A549 (cell line): Measurements from ENCODE around the gene TESK2. TPM values are rescaled to one million over a fixed set of nuclear protein-coding genes. Genes with fewer than 3 reads are reported as not detected.

ENCODE experiments used
- ATAC-seq, 2 experiments: fragments of 200-7000 bp in 1 of 2; fragments of >200 bp in 1 of 2; cut with Nextera tagmentation in 1 of 2; cut with Tn5 transposase in 1 of 2; 3 replicates each; pipeline versions ENCODE4 v1.8.0 to v1.9.1; 2018 to 2020; ENCODE audit warnings: mild to moderate bottlenecking in 1 of 2, moderate library complexity in 1 of 2
- CTCF ChIA-PET: fragments of 300-600 bp; sonication (Branson Sonifier 250); formaldehyde crosslinking; extraction: SDS; loops from one replicate; lab custom pipeline; 2021; ENCODE audit warnings: antibody characterized with exemption, inconsistent platforms; lab: Yijun Ruan, JAX
- POLR2A ChIA-PET: fragments of 350-600 bp; formaldehyde crosslinking; extraction: SDS; loops from one replicate; lab custom pipeline; 2021; ENCODE audit warnings: antibody characterized with exemption, inconsistent platforms; lab: Yijun Ruan, JAX
- DNase-seq, 2 experiments: peaks; one replicate each; pipeline versions ENCODE4 v3.0.0 to v3.0.0-alpha.2; 2011 to 2016; ENCODE audit warnings: low read depth in 1 of 2, low spot score in 1 of 2
- FAIRE-seq: peaks from 2 replicates; lab custom pipeline; 2011; peaks lifted over from hg19 to GRCh38; lab: Jason Lieb, UNC
- H3K27ac ChIP-seq, 2 experiments: fragments of >200 bp; sonication (Bioruptor Twin); formaldehyde crosslinking; 3 replicates each; pipeline ENCODE4 v1.5.1; 2016 to 2017
- H3K4me1 ChIP-seq: fragments of >200 bp; sonication (Bioruptor Twin); formaldehyde crosslinking; 3 replicates; pipeline ENCODE4 v1.6.1; 2016
- H3K4me2 ChIP-seq: fragments of >200 bp; sonication (Bioruptor Twin); formaldehyde crosslinking; 3 replicates; pipeline ENCODE4 v1.6.1; 2016
- H3K4me3 ChIP-seq: fragments of >200 bp; sonication (Bioruptor Twin); formaldehyde crosslinking; 3 replicates; pipeline ENCODE4 v1.5.1; 2016
- H3K9me3 ChIP-seq: fragments of >200 bp; sonication (Bioruptor Twin); formaldehyde crosslinking; 3 replicates; pipeline ENCODE4 v1.6.1; 2016
- BHLHE40 ChIP-seq: IDR thresholded peaks from 2 replicates; pipeline ENCODE4 v1.6.1; 2012; ENCODE audit warnings: low read depth, low read length, inconsistent platforms
- CBX8 ChIP-seq: fragments of 200-600 bp; sonication (generic); IDR thresholded peaks from 2 replicates; pipeline ENCODE4 v1.6.1; 2016
- E2F6 ChIP-seq: IDR thresholded peaks from 2 replicates; pipeline ENCODE4 v1.6.1; 2012; ENCODE audit warnings: low read depth, borderline replicate concordance
- EHMT2 ChIP-seq: fragments of 200-600 bp; sonication (generic); IDR thresholded peaks from 2 replicates; pipeline ENCODE4 v1.6.1; 2016; ENCODE audit warnings: antibody characterized with exemption, low read depth, mild to moderate bottlenecking, moderate library complexity
- ELK1 ChIP-seq: fragments of 150-350 bp; IDR thresholded peaks from 2 replicates; pipeline ENCODE4 v1.6.1; 2014; ENCODE audit warnings: low read depth, mild to moderate bottlenecking, low read length
- EP300 ChIP-seq, 2 experiments: fragments of >200 bp; sonication (Bioruptor Twin); formaldehyde crosslinking; IDR thresholded peaks; 2 replicates in 1 of 2; 3 replicates in 1 of 2; pipeline ENCODE4 v1.6.1; 2016 to 2017
- FOSL2 ChIP-seq, 2 experiments: fragments of 450-650 bp in 1 of 2; fragments of >200 bp in 1 of 2; sonication (Bioruptor Twin) in 1 of 2; formaldehyde crosslinking; IDR thresholded peaks; 2 replicates each; pipeline versions ENCODE4 v1.5.0 to v1.6.1; 2016 to 2020; ENCODE audit warnings: mild to moderate bottlenecking in 1 of 2, moderate library complexity in 1 of 2
- FOXS1 ChIP-seq: fragments of 250-450 bp; sonication (Bioruptor Pico); IDR thresholded peaks from 2 replicates; pipeline ENCODE4 v1.5.0; 2020; ENCODE audit warnings: mild to moderate bottlenecking, moderate library complexity
- HDAC2 ChIP-seq: fragments of 200-600 bp; sonication (generic); IDR thresholded peaks from 2 replicates; pipeline ENCODE4 v1.6.1; 2016
- HOXB13 ChIP-seq: fragments of 250-450 bp; sonication (Bioruptor Pico); IDR thresholded peaks from 2 replicates; pipeline ENCODE4 v1.5.0; 2020; ENCODE audit warnings: low read depth, mild to moderate bottlenecking, moderate library complexity
- JUN ChIP-seq, 2 experiments: fragments of >200 bp; sonication (Bioruptor Twin); formaldehyde crosslinking; IDR thresholded peaks; 2 replicates in 1 of 2; 3 replicates in 1 of 2; pipeline ENCODE4 v1.6.1; 2016 to 2017
- JUNB ChIP-seq: fragments of >200 bp; sonication (Bioruptor Twin); formaldehyde crosslinking; IDR thresholded peaks from 2 replicates; pipeline ENCODE4 v1.6.1; 2016
- NR3C1 ChIP-seq: fragments of >200 bp; sonication (Bioruptor Twin); formaldehyde crosslinking; IDR thresholded peaks from 3 replicates; pipeline ENCODE4 v1.6.1; 2017
- PHF8 ChIP-seq: fragments of 200-600 bp; sonication (generic); IDR thresholded peaks from 2 replicates; pipeline ENCODE4 v1.6.1; 2016; ENCODE audit warnings: low read depth, mild to moderate bottlenecking, antibody characterized with exemption, moderate library complexity, borderline replicate concordance
- POLR2A ChIP-seq: IDR thresholded peaks from 2 replicates; pipeline ENCODE4 v1.6.1; 2012; ENCODE audit warnings: mild to moderate bottlenecking, low read length
- RARB ChIP-seq: fragments of 250-450 bp; sonication (Bioruptor Pico); IDR thresholded peaks from 2 replicates; pipeline ENCODE4 v1.8.0; 2021; ENCODE audit warnings: mild to moderate bottlenecking, moderate library complexity
- RCOR1 ChIP-seq: fragments of 150-350 bp; IDR thresholded peaks from 2 replicates; pipeline ENCODE4 v1.6.1; 2014; ENCODE audit warnings: antibody characterized with exemption, low read length, low read depth
- SMC3 ChIP-seq: fragments of >200 bp; sonication (Bioruptor Twin); formaldehyde crosslinking; IDR thresholded peaks from 3 replicates; pipeline ENCODE4 v1.6.1; 2018; ENCODE audit warnings: inconsistent platforms
- SREBF2 ChIP-seq: fragments of 450-650 bp; IDR thresholded peaks from 2 replicates; pipeline ENCODE4 v1.6.1; 2014; ENCODE audit warnings: mild to moderate bottlenecking, moderate library complexity
- TP53 ChIP-seq: fragments of 250-450 bp; sonication (Bioruptor Pico); IDR thresholded peaks from 2 replicates; pipeline ENCODE4 v1.5.0; 2021; ENCODE audit warnings: mild to moderate bottlenecking, moderate library complexity
- ZC3H11A ChIP-seq: fragments of 450-650 bp; IDR thresholded peaks from 2 replicates; pipeline ENCODE4 v1.6.1; 2014; ENCODE audit warnings: antibody characterized with exemption, mild to moderate bottlenecking
- WGBS: methylation state at CpG from one replicate; pipeline ENCODE4 v1.1.6; 2017; ENCODE audit errors: missing lambda C conversion rate; 5-methylcytosine and 5-hydroxymethylcytosine counted together
- polyA plus RNA-seq, 4 experiments: library from polyadenylated mRNA; depleted of rRNA in 3 of 4; stranded (reverse); fragments of >200 nt; fragmentation: RNase III in 1 of 4; extraction: RNeasy Plus Mini Kit Qiagen cat#74134 plus additional on column Dnase treatment in 1 of 4; gene quantifications; 2 replicates in 3 of 4; 3 replicates in 1 of 4; pipeline ENCODE4 v1.2.3, GENCODE V29; 2011 to 2017
- TF ChIP-seq, protein P1 (sequence below): IDR thresholded peaks from 2 replicates; pipeline ENCODE4 v1.6.1; 2012
- TF ChIP-seq, protein P2 (sequence below): IDR thresholded peaks from 2 replicates; pipeline ENCODE4 v1.6.1; 2012
- TF ChIP-seq, protein P3 (sequence below): fragments of >200 bp; sonication (Bioruptor Twin); formaldehyde crosslinking; IDR thresholded peaks from 3 replicates; pipeline ENCODE4 v1.6.1; 2016

Gene TESK2
- polyA plus RNA-seq, 2 of the 4 experiments (the other 2 are of a cell fraction) = 0.22 to 0.48 TPM

- no peak for TF ChIP-seq RCOR1
- no peak for TF ChIP-seq HOXB13
- no peak for TF ChIP-seq FOXS1 (CRISPR knock-in tag)
- TF ChIP-seq ELK1 = no peak
- TF ChIP-seq ZC3H11A = no peak
- TF ChIP-seq, protein P1, sequence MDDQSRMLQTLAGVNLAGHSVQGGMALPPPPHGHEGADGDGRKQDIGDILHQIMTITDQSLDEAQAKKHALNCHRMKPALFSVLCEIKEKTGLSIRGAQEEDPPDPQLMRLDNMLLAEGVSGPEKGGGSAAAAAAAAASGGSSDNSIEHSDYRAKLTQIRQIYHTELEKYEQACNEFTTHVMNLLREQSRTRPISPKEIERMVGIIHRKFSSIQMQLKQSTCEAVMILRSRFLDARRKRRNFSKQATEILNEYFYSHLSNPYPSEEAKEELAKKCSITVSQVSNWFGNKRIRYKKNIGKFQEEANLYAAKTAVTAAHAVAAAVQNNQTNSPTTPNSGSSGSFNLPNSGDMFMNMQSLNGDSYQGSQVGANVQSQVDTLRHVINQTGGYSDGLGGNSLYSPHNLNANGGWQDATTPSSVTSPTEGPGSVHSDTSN = no peak
- no peak for TF ChIP-seq SMC3
- no peak for TF ChIP-seq EP300 (IDR thresholded peaks at IDR 0.05)
- no peak for TF ChIP-seq POLR2A
- TF ChIP-seq HDAC2 = no peak
- no peak for TF ChIP-seq CBX8
- no peak for TF ChIP-seq BHLHE40
- TF ChIP-seq EHMT2 = no peak
- no peak for TF ChIP-seq E2F6
- TF ChIP-seq RARB = no peak
- no peak for TF ChIP-seq NR3C1
- TF ChIP-seq, all 56 proteins: peak for 0
- CTCF ChIA-PET = no interaction called here
- DNase-seq = no peak
- WGBS = 81% methylated on average over 6 of the region's 6 CpGs
- Histone ChIP-seq H3K4me3 (no peak overlapping the region), H3K4me1 (no peaks in the 10 kb centered on the region), H3K4me2 (no peak overlapping the region), H3K9me3 (no peaks in the 10 kb centered on the region), H3K27ac (no peak overlapping the region)
- POLR2A ChIA-PET = no interaction called here
- no peak for FAIRE-seq
- ATAC-seq = no peak
Measured at GRCh38 chr1:45379524-45379923, 111.4 kb downstream of the TESK2 start.

DNA sequence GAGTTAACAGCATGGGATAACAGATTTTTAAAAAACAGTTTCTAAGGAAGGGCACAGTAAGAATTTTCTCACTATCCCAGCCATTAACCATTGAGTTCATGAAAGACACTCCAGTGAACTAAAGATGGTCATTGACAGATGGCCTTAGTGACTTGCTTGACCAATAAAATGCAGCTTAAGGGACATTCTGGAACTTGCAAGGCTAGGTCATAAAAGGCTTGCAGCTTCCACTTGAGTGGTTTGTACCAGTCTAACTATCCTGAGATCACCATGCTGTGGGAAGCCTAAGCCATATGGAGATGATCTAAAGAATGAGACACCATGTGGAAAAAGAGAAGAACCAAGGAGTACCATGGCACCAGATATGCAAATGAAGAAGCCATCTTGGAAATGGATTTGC is 112.8 kb downstream of the TESK2 start:
- Histone ChIP-seq H3K4me1 (no peaks in the 10 kb centered on the region), H3K9me3 (no peaks in the 10 kb centered on the region), H3K4me2 (no peak overlapping the region), H3K4me3 (no peak overlapping the region), H3K27ac (no peak overlapping the region)
- ChIA-PET POLR2A (no interaction called here), CTCF (interaction anchor here (0.7 kb wide), 2 partner anchors 18 to 39 kb away, joined by 3 read pairs; no protein-coding TSS in a partner anchor)
- FAIRE-seq (no peak), ATAC-seq (no peak), DNase-seq (no peak)
- TF ChIP-seq NR3C1 = no peak

DNA sequence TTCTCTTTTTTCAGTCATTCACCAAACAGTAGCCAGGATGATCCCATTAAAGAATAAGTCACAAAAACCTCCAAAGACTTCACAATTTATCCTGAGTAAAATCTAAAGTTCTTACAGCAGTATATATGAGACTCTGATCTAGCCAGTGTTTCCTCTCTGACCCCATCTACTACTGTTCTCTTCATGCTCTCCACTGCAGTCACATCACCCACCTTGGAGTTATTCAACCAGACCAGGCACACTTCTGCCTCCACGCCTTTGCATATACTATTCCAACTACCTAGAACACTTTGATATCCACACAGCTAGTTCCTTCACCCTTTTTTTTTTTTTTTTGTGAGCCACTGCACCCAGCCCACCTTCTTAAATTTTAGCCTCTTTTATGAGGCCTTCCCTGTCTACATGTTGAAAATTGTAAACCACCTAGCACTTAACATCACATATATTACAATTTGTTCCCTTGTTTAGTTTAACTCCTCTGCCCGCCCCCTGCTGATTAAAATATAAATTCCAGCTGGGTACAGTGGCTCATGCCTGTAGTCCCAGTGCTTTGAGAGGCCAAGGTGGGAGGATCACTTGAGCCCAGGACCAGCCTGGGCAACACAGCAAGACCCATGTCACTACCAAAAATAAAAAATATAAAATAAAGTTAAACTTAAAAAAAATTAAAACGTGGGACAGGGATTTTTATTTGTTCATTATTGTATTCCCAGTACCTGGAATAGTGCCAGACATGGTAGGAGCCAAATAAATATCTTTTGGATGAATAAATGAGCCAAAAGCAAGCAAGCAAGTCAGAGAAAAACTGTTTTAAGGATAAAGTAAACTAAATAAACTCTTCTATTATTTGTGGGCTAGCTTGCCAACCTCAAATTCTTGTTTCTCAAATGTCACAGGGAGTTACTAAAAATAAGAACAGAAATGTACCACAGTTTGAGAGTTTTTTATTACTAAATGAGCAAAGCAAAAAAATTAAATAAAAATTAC is 115.6 kb downstream of the TESK2 start:
- Histone ChIP-seq H3K27ac (no peak overlapping the region), H3K9me3 (no peaks in the 10 kb centered on the region), H3K4me3 (no peak overlapping the region), H3K4me1 (no peaks in the 10 kb centered on the region), H3K4me2 (no peak overlapping the region)
- 39% methylated on average over 3 of the region's 3 CpGs for WGBS
- CTCF ChIA-PET = interaction anchor here (0.6 to 1.4 kb wide), 4 partner anchors 13 to 356 kb away, joined by 3 to 5 read pairs (median 4); no protein-coding TSS in a partner anchor
- TF ChIP-seq EP300 (IDR thresholded peaks at IDR 0.05) (no peak), JUN (IDR thresholded peaks at IDR 0.05) (no peak), JUNB (no peak), FOSL2 (IDR thresholded peaks at IDR 0.05) (no peak), FOSL2 (CRISPR knock-in tag; IDR thresholded peaks at IDR 0.05) (no peak), EHMT2 (no peak), PHF8 (no peak), SREBF2 (no peak), TP53 (CRISPR knock-in tag) (no peak)
- TF ChIP-seq, protein P2, sequence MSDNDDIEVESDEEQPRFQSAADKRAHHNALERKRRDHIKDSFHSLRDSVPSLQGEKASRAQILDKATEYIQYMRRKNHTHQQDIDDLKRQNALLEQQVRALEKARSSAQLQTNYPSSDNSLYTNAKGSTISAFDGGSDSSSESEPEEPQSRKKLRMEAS = no peak
- TF ChIP-seq, protein P3, sequence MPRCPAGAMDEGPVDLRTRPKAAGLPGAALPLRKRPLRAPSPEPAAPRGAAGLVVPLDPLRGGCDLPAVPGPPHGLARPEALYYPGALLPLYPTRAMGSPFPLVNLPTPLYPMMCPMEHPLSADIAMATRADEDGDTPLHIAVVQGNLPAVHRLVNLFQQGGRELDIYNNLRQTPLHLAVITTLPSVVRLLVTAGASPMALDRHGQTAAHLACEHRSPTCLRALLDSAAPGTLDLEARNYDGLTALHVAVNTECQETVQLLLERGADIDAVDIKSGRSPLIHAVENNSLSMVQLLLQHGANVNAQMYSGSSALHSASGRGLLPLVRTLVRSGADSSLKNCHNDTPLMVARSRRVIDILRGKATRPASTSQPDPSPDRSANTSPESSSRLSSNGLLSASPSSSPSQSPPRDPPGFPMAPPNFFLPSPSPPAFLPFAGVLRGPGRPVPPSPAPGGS = no peak
- ATAC-seq = no peak
- POLR2A ChIA-PET = no interaction called here
- no peak for DNase-seq
- no peak for FAIRE-seq
